Measurements from ENCODE around the gene THRB.

The THRB gene

GRCh38 chr3:24494618-24495325 lies at the start of gene THRB:
Gene THRB (minus strand): TSS chr3:24494850.
- DNase-seq (ENCODE audit: low spot score in 2 of 2) (no peak), ATAC-seq (peak; percentile 20)
- no peaks in the 10 kb centered on the region for H3K4me1 Mint-ChIP-seq

GRCh38 chr3:24541935-24542334 lies 47.3 kb upstream of the THRB start:
- no peaks in the 10 kb centered on the region for H3K36me3 Mint-ChIP-seq
- no peaks in the 10 kb centered on the region for H3K4me1 Mint-ChIP-seq
- peaks cover 7% of the 10 kb centered on the region for H3K9me3 Mint-ChIP-seq
- DNase-seq (ENCODE audit: low spot score in 2 of 2) (no peak), ATAC-seq (no peak)
- no peak overlapping the region for H3K27ac Mint-ChIP-seq
- no peak overlapping the region for H3K4me3 Mint-ChIP-seq

More at GRCh38 chr3:24494618-24495325, at the start of gene THRB:
- Mint-ChIP-seq H3K36me3 (no peaks in the 10 kb centered on the region), H3K27ac (no peak within 1 kb of the TSS), H3K9me3 (no peaks in the 10 kb centered on the region), H3K4me3 (no peak within 1 kb of the TSS)

GRCh38 chr3:24540821-24541220 lies 46.2 kb upstream of the THRB start:
- Mint-ChIP-seq H3K4me3 (no peak overlapping the region), H3K4me1 (no peaks in the 10 kb centered on the region), H3K9me3 (peaks cover 7% of the 10 kb centered on the region), H3K27ac (no peak overlapping the region), H3K36me3 (no peaks in the 10 kb centered on the region)
- DNase-seq (ENCODE audit: low spot score in 2 of 2) (no peak), ATAC-seq (no peak)

GRCh38 chr3:24539699-24540098 lies 45.0 kb upstream of the THRB start:
- H3K36me3 Mint-ChIP-seq = no peaks in the 10 kb centered on the region
- peaks cover 7% of the 10 kb centered on the region for H3K9me3 Mint-ChIP-seq
- H3K4me1 Mint-ChIP-seq = no peaks in the 10 kb centered on the region
- H3K4me3 Mint-ChIP-seq = no peak overlapping the region
- H3K27ac Mint-ChIP-seq = no peak overlapping the region
- ATAC-seq (no peak), DNase-seq (ENCODE audit: low spot score in 2 of 2) (no peak)

GRCh38 chr3:24538891-24539290 lies 44.2 kb upstream of the THRB start:
- H3K9me3 Mint-ChIP-seq = peaks cover 8% of the 10 kb centered on the region
- ATAC-seq = no peak
- no peaks in the 10 kb centered on the region for H3K4me1 Mint-ChIP-seq

GRCh38 chr3:24533561-24534193 lies 39.0 kb upstream of the THRB start:
- DNase-seq (ENCODE audit: low spot score in 2 of 2) = no peak
- peaks cover 9% of the 10 kb centered on the region for H3K9me3 Mint-ChIP-seq
- H3K4me3 Mint-ChIP-seq = no peak overlapping the region
- H3K4me1 Mint-ChIP-seq = no peaks in the 10 kb centered on the region
- H3K27ac Mint-ChIP-seq = no peak overlapping the region
- no peaks in the 10 kb centered on the region for H3K36me3 Mint-ChIP-seq
- no peak for ATAC-seq

More at GRCh38 chr3:24538891-24539290, 44.2 kb upstream of the THRB start:
- H3K27ac Mint-ChIP-seq = no peak overlapping the region
- no peak for DNase-seq (ENCODE audit: low spot score in 2 of 2)
- no peak overlapping the region for H3K4me3 Mint-ChIP-seq
- no peaks in the 10 kb centered on the region for H3K36me3 Mint-ChIP-seq

- ATAC-seq = no peak
- DNase-seq (ENCODE audit: low spot score in 2 of 2) = no peak
- H3K4me1 Mint-ChIP-seq = no peaks in the 10 kb centered on the region
- H3K4me3 Mint-ChIP-seq = no peak overlapping the region
- H3K36me3 Mint-ChIP-seq = no peaks in the 10 kb centered on the region
- H3K9me3 Mint-ChIP-seq = peaks cover 5% of the 10 kb centered on the region
- no peak overlapping the region for H3K27ac Mint-ChIP-seq
Observed at GRCh38 chr3:24530471-24530870, 35.8 kb upstream of the THRB start.

- DNase-seq (ENCODE audit: low spot score in 2 of 2) (no peak), ATAC-seq (no peak)
- no peaks in the 10 kb centered on the region for H3K4me1 Mint-ChIP-seq
- H3K36me3 Mint-ChIP-seq = no peaks in the 10 kb centered on the region
- no peak overlapping the region for H3K27ac Mint-ChIP-seq
- no peak overlapping the region for H3K4me3 Mint-ChIP-seq
- H3K9me3 Mint-ChIP-seq = peaks cover 5% of the 10 kb centered on the region
Observed at GRCh38 chr3:24529210-24529609, 34.6 kb upstream of the THRB start.

GRCh38 chr3:24526640-24527212 lies 32.1 kb upstream of the THRB start:
- Mint-ChIP-seq H3K4me3 (no peak overlapping the region), H3K9me3 (peaks cover 3% of the 10 kb centered on the region), H3K4me1 (no peaks in the 10 kb centered on the region), H3K27ac (no peak overlapping the region), H3K36me3 (no peaks in the 10 kb centered on the region)
- no peak for DNase-seq (ENCODE audit: low spot score in 2 of 2)
- ATAC-seq = no peak

- Mint-ChIP-seq H3K9me3 (peaks cover 3% of the 10 kb centered on the region), H3K27ac (no peak overlapping the region), H3K4me3 (no peak overlapping the region), H3K36me3 (no peaks in the 10 kb centered on the region), H3K4me1 (no peaks in the 10 kb centered on the region)
- no peak for ATAC-seq
- no peak for DNase-seq (ENCODE audit: low spot score in 2 of 2)
Observed at GRCh38 chr3:24525557-24525956, 30.9 kb upstream of the THRB start.

- H3K4me1 Mint-ChIP-seq = no peaks in the 10 kb centered on the region
- no peak overlapping the region for H3K27ac Mint-ChIP-seq
Observed at GRCh38 chr3:24525022-24525421, 30.4 kb upstream of the THRB start.

GRCh38 chr3:24523988-24524727 lies 29.5 kb upstream of the THRB start:
- Mint-ChIP-seq H3K9me3 (peaks cover 3% of the 10 kb centered on the region), H3K36me3 (no peaks in the 10 kb centered on the region), H3K4me1 (no peaks in the 10 kb centered on the region), H3K27ac (no peak overlapping the region), H3K4me3 (no peak overlapping the region)
- DNase-seq (ENCODE audit: low spot score in 2 of 2) (no peak), ATAC-seq (no peak)

More at GRCh38 chr3:24525022-24525421, 30.4 kb upstream of the THRB start:
- DNase-seq (ENCODE audit: low spot score in 2 of 2) = no peak
- Mint-ChIP-seq H3K4me3 (no peak overlapping the region), H3K9me3 (peaks cover 3% of the 10 kb centered on the region), H3K36me3 (no peaks in the 10 kb centered on the region)
- ATAC-seq = no peak

- Mint-ChIP-seq H3K9me3 (peaks cover 3% of the 10 kb centered on the region), H3K27ac (no peak overlapping the region), H3K4me1 (no peaks in the 10 kb centered on the region), H3K36me3 (no peaks in the 10 kb centered on the region), H3K4me3 (no peak overlapping the region)
- ATAC-seq (no peak), DNase-seq (ENCODE audit: low spot score in 2 of 2) (no peak)
Observed at GRCh38 chr3:24523215-24523614, 28.6 kb upstream of the THRB start.

- Mint-ChIP-seq H3K36me3 (no peaks in the 10 kb centered on the region), H3K4me3 (no peak overlapping the region), H3K4me1 (no peaks in the 10 kb centered on the region), H3K9me3 (peaks cover 3% of the 10 kb centered on the region), H3K27ac (no peak overlapping the region)
- DNase-seq (ENCODE audit: low spot score in 2 of 2) (no peak), ATAC-seq (no peak)
Observed at GRCh38 chr3:24522146-24522579, 27.5 kb upstream of the THRB start.

- Mint-ChIP-seq H3K4me1 (no peaks in the 10 kb centered on the region), H3K36me3 (no peaks in the 10 kb centered on the region), H3K4me3 (no peak overlapping the region), H3K9me3 (peaks cover 3% of the 10 kb centered on the region), H3K27ac (no peak overlapping the region)
- ATAC-seq = peak; percentile 31
- DNase-seq (ENCODE audit: low spot score in 2 of 2) = no peak
Observed at GRCh38 chr3:24521420-24522145, 26.9 kb upstream of the THRB start.

Data from stimulated activated effector memory CD8-positive, alpha-beta T cell treated with anti-CD3 and anti-CD28 coated beads, Interleukin-12 subunit alpha, Interleukin-12 subunit beta, amount 100 ng/mL, for 72 hours (primary cell).